SK-N-SH treated with all-trans-retinoic acid at 6 μM for 48 hours (cell line): Measurements from ENCODE around the gene BRD1.
"Not testable (repeated sequence)": the region's sequence is repeated elsewhere in the genome, so short reads cannot be mapped to it uniquely, and the experiment has no call there.

Experiments used
- ATAC-seq: fragments of 200-7000 bp; cut with Tn5 transposase; 3 replicates; pipeline ENCODE4 v1.9.1; 2020; ENCODE audit warnings: mild to moderate bottlenecking, moderate library complexity
- ARNTL ChIP-seq: fragments of 450-650 bp; formaldehyde crosslinking; IDR thresholded peaks from 2 replicates; pipeline ENCODE4 v1.5.0; 2020; ENCODE audit warnings: low read depth, mild to moderate bottlenecking, moderate library complexity, borderline replicate concordance
- CSRNP3 ChIP-seq: fragments of 250-450 bp; sonication (Bioruptor Pico); IDR thresholded peaks from 2 replicates; pipeline ENCODE4 v1.5.1; 2021; ENCODE audit warnings: mild to moderate bottlenecking, moderate library complexity
- GLIS3 ChIP-seq: fragments of 250-450 bp; sonication (Bioruptor Pico); IDR thresholded peaks from 2 replicates; pipeline ENCODE4 v1.5.0; 2020; ENCODE audit warnings: mild to moderate bottlenecking, moderate library complexity
- ISL1 ChIP-seq: fragments of 250-450 bp; sonication (Bioruptor Pico); IDR thresholded peaks from 2 replicates; pipeline ENCODE4 v2.1.2; 2022; ENCODE audit warnings: mild to moderate bottlenecking, moderate library complexity
- OSR1 ChIP-seq: fragments of 250-450 bp; sonication (Bioruptor Pico); IDR thresholded peaks from 2 replicates; pipeline ENCODE4 v1.8.0; 2022; ENCODE audit warnings: moderate library complexity, mild to moderate bottlenecking, inconsistent platforms
- PATZ1 ChIP-seq: fragments of 250-450 bp; sonication (Bioruptor Pico); IDR thresholded peaks from 2 replicates; pipeline ENCODE4 v1.8.0; 2020; ENCODE audit warnings: mild to moderate bottlenecking, moderate library complexity, borderline replicate concordance
- POU6F1 ChIP-seq: fragments of 250-450 bp; sonication (Bioruptor Pico); IDR thresholded peaks from 2 replicates; pipeline ENCODE4 v1.8.0; 2021; ENCODE audit warnings: low read depth, mild to moderate bottlenecking, moderate library complexity, borderline replicate concordance
- PPARA ChIP-seq: fragments of 250-450 bp; sonication (Bioruptor Pico); IDR thresholded peaks from 2 replicates; pipeline ENCODE4 v1.5.0; 2020; ENCODE audit warnings: mild to moderate bottlenecking, borderline replicate concordance
- TCF4 ChIP-seq: fragments of 250-450 bp; sonication (Bioruptor Pico); IDR thresholded peaks from 2 replicates; pipeline ENCODE4 v1.8.0; 2021; ENCODE audit warnings: mild to moderate bottlenecking, moderate library complexity, borderline replicate concordance
- TSHZ2 ChIP-seq: fragments of 250-450 bp; sonication (Bioruptor Pico); IDR thresholded peaks from 2 replicates; pipeline ENCODE4 v1.5.0; 2020; ENCODE audit warnings: mild to moderate bottlenecking, moderate library complexity
- ZC3H10 ChIP-seq: fragments of 250-450 bp; sonication (Bioruptor Pico); IDR thresholded peaks from 2 replicates; pipeline ENCODE4 v1.5.1; 2021; ENCODE audit warnings: mild to moderate bottlenecking, moderate library complexity
- ZFP3 ChIP-seq: fragments of 250-450 bp; sonication (Bioruptor Pico); IDR thresholded peaks from 2 replicates; pipeline ENCODE4 v1.5.0; 2020; ENCODE audit warnings: mild to moderate bottlenecking, moderate library complexity
- ZNF565 ChIP-seq: fragments of 450-650 bp; formaldehyde crosslinking; conservative IDR thresholded peaks from 2 replicates; pipeline ENCODE4 v1.5.0; 2020; ENCODE audit warnings: low read depth, mild to moderate bottlenecking, moderate library complexity
- ZNF70 ChIP-seq: fragments of 450-650 bp; formaldehyde crosslinking; IDR thresholded peaks from 2 replicates; pipeline ENCODE4 v1.5.0; 2020; ENCODE audit warnings: mild to moderate bottlenecking, moderate library complexity
- ZNF8 ChIP-seq: fragments of 450-650 bp; formaldehyde crosslinking; IDR thresholded peaks from 2 replicates; pipeline ENCODE4 v1.5.0; 2020; ENCODE audit warnings: mild to moderate bottlenecking, moderate library complexity

BRD1 gene

GRCh38 chr22:49855251-49855911, 27.7 kb upstream of the BRD1 start (continued):
- TF ChIP-seq TSHZ2 (CRISPR knock-in tag) (no peak), ISL1 (CRISPR knock-in tag) (no peak), ZNF8 (CRISPR knock-in tag) (no peak)

- ATAC-seq: peak; percentile 9; the same call in 2 of the 3 replicates
- TF ChIP-seq CSRNP3 (CRISPR knock-in tag) (no peak), ISL1 (CRISPR knock-in tag) (no peak), POU6F1 (CRISPR knock-in tag) (no peak), ARNTL (CRISPR knock-in tag) (no peak), ZNF70 (no peak), ZC3H10 (CRISPR knock-in tag) (no peak), PATZ1 (CRISPR knock-in tag) (no peak), PPARA (CRISPR knock-in tag) (no peak), OSR1 (CRISPR knock-in tag) (no peak), ZNF565 (CRISPR knock-in tag) (no peak), GLIS3 (no peak), TCF4 (CRISPR knock-in tag) (no peak), ZFP3 (no peak)
Observed at GRCh38 chr22:49853981-49854831, 26.5 kb upstream of the BRD1 start.

GRCh38 chr22:49852898-49853894, 25.5 kb upstream of the BRD1 start, which contains the start of gene ZBED4:
ZBED4 (plus strand) TSS chr22:49853844; CDS start chr22:49883663, 29,819 bp downstream.
- no peak for TF ChIP-seq TSHZ2 (CRISPR knock-in tag)
- TF ChIP-seq PATZ1 (CRISPR knock-in tag): peak; percentile 63; the same call in 1 of the 2 replicates
- ATAC-seq: peak; percentile 87

GRCh38 chr22:49852568-49852897, 24.9 kb upstream of the BRD1 start:
- ATAC-seq: not testable (repeated sequence)
